ENCODE data around the gene NQO2. TPM values are rescaled to one million over a fixed set of nuclear protein-coding genes. Genes with fewer than 3 reads are reported as not detected.
A peak's percentile ranks its signal among the peaks of the same experiment; 100 is the strongest.

The NQO2 gene
- total RNA-seq, 1 experiment from 2014 or later: 105 TPM

GRCh38 chr6:2988426-2989331, 11.0 kb upstream of the NQO2 start:
- Mint-ChIP-seq H3K9me3 (no peaks in the 10 kb centered on the region; a peak in 1 of 5 replicates), H3K27ac (peak overlapping the region; percentile 99 to 100 (median 100)), H3K4me1 (peaks cover 51 to 53% of the 10 kb centered on the region in 2 experiments), H3K4me3 (peak overlapping the region; percentile 82 to 91), H3K36me3 (ENCODE audit: insufficient read depth in 1 of 3, low read depth in 3 of 3) (peaks cover 0 to 5% (median 0%) of the 10 kb centered on the region in 3 experiments; a peak in 2 of 7 replicates), H3K27me3 (ENCODE audit: low read depth) (no peaks in the 10 kb centered on the region)
- H4K20me1 ChIP-seq (ENCODE audit: control insufficient read depth, insufficient read depth, insufficient read length): no peaks in the 10 kb centered on the region
- H2BK15ac ChIP-seq (ENCODE audit: low read depth, low read length): no peak overlapping the region
- peak overlapping the region; percentile 94 for H3K18ac ChIP-seq (ENCODE audit: insufficient read length, low read depth, low read length)
- H3T11ph ChIP-seq (ENCODE audit: low read length): peak overlapping the region; percentile 46
- no peak overlapping the region for H3K23ac ChIP-seq (ENCODE audit: insufficient read length, low read depth, low read length)
- peaks cover 13% of the 10 kb centered on the region for H3K23me2 ChIP-seq (ENCODE audit: insufficient read length, low read depth, low read length, poor library complexity, severe bottlenecking)
- H3K79me2 ChIP-seq (ENCODE audit: insufficient read depth, low read length): no peaks in the 10 kb centered on the region
- H2AK5ac ChIP-seq (ENCODE audit: insufficient read length, low read length): no peak overlapping the region
- H4K91ac ChIP-seq (ENCODE audit: insufficient read length, low read depth, low read length): no peak overlapping the region
- H2AFZ ChIP-seq (ENCODE audit: low read length): no peak overlapping the region
- H4K5ac ChIP-seq (ENCODE audit: insufficient read length, low read depth, low read length): peak overlapping the region; percentile 43
- no peaks in the 10 kb centered on the region for H3K9me3 ChIP-seq (ENCODE audit: control insufficient read depth, low read depth, low read length)
- peaks cover 8% of the 10 kb centered on the region; the same call in 1 of the 2 replicates for H3K4me1 ChIP-seq (ENCODE audit: insufficient read depth, low read length)
- peak; percentile 94 for DNase-seq
- H3K56ac ChIP-seq (ENCODE audit: insufficient read length, low read depth, low read length): no peak overlapping the region
- H3K9ac ChIP-seq (ENCODE audit: extremely low read depth, insufficient read length, low read length): peak overlapping the region; percentile 82
- H3K4ac ChIP-seq (ENCODE audit: low read depth, low read length): no peak overlapping the region; the same call in 1 of the 2 replicates
- H2BK20ac ChIP-seq (ENCODE audit: low read depth, low read length, poor library complexity, severe bottlenecking): no peak overlapping the region
- WGBS (ENCODE audit: extremely low coverage, insufficient read length, low lambda C conversion rate): no CpG with 5 or more reads among the region's 64 CpGs
- H4K8ac ChIP-seq (replicated peaks; ENCODE audit: insufficient read length, low read depth, low read length): no peak overlapping the region
- peak overlapping the region; percentile 68 for H3K4me2 ChIP-seq (ENCODE audit: insufficient read depth, insufficient read length, low read length)
- no peaks in the 10 kb centered on the region for H3K79me1 ChIP-seq (ENCODE audit: insufficient read depth, low read depth, low read length, poor library complexity, severe bottlenecking)
- peak overlapping the region; percentile 99 for H3K27ac ChIP-seq (ENCODE audit: insufficient read length, low read depth, low read length)
- H3K14ac ChIP-seq (ENCODE audit: insufficient read depth, low read length): peak overlapping the region; percentile 92
- H2BK120ac ChIP-seq (ENCODE audit: low read depth, low read length, poor library complexity, severe bottlenecking): peak overlapping the region; percentile 87
- no peaks in the 10 kb centered on the region for H3K27me3 ChIP-seq (ENCODE audit: insufficient read depth, low read length)
- H2BK12ac ChIP-seq (ENCODE audit: insufficient read length, low read depth, low read length): peak overlapping the region; percentile 24
- H2BK5ac ChIP-seq (ENCODE audit: insufficient read length, low read length): peak overlapping the region; percentile 1
- TF ChIP-seq CTCF (conservative IDR thresholded peaks at IDR 0.05): peak; percentile 88

Measured in H9 (cell line).